Breast epithelium (tissue), 4 donors: ENCODE results near the gene KDM5B. TPM values are rescaled to one million over a fixed set of nuclear protein-coding genes. Genes with fewer than 3 reads are reported as not detected.

Experiments used
- DNase-seq, 2 donors: peaks; one replicate each; pipeline ENCODE4 v3.0.0-alpha.2; 2019; ENCODE audit warnings: low spot score in 2 of 2
- H3K27ac ChIP-seq, 2 donors: fragments of 200-600 bp; sonication (generic) in 1 of 2; one replicate each; pipeline ENCODE4 v1.5.1; 2016 to 2019; ENCODE audit warnings: mild to moderate bottlenecking in 1 of 2
- H3K27me3 ChIP-seq, 2 donors: fragments of 200-600 bp; sonication (generic) in 1 of 2; one replicate each; pipeline versions ENCODE4 v1.5.1 to v1.6.0; 2017 to 2019; ENCODE audit warnings: control low read depth in 1 of 2, mild to moderate bottlenecking in 1 of 2
- H3K36me3 ChIP-seq: fragments of 200-600 bp; one replicate; pipeline ENCODE4 v1.5.1; 2019
- H3K4me1 ChIP-seq, 2 donors: fragments of 200-600 bp; sonication (generic); one replicate each; pipeline ENCODE4 v1.5.1; 2016 to 2019; ENCODE audit warnings: control low read depth in 1 of 2
- H3K4me3 ChIP-seq, 3 donors: fragments of 200-600 bp; sonication (generic); 1 replicate in 2 of 3; 2 replicates in 1 of 3; pipeline ENCODE4 v1.5.1; 2016 to 2019; ENCODE audit warnings: mild to moderate bottlenecking in 3 of 3, moderate library complexity in 2 of 3
- H3K9me3 ChIP-seq, 2 donors: fragments of 200-600 bp; sonication (generic) in 1 of 2; one replicate each; pipeline ENCODE4 v1.5.1; 2016 to 2019; ENCODE audit warnings: control low read depth in 1 of 2
- CTCF ChIP-seq, 3 donors: fragments of 450-650 bp; IDR thresholded peaks; one replicate each; pipeline ENCODE4 v1.5.1; 2016 to 2017; ENCODE audit warnings: antibody characterized with exemption in 3 of 3, mild to moderate bottlenecking in 3 of 3, moderate library complexity in 3 of 3
- POLR2A ChIP-seq: fragments of 450-650 bp; IDR thresholded peaks from one replicate; pipeline ENCODE4 v1.6.1; 2016; ENCODE audit warnings: antibody characterized with exemption, mild to moderate bottlenecking, moderate library complexity
- POLR2AphosphoS5 ChIP-seq, 3 donors: sonication (generic); formaldehyde crosslinking; IDR thresholded peaks; one replicate each; pipeline ENCODE4 v1.6.1; 2017; ENCODE audit warnings: antibody characterized with exemption in 3 of 3
- intact Hi-C: fragments of 100-400 bp; cut with DNase I; formaldehyde crosslinking; loops from one replicate; pipeline ENCODE4 v1.15.1; 2023; ENCODE audit warnings: low total_unique reads
- total RNA-seq, 3 donors: library from RNA; depleted of rRNA; stranded (reverse); fragments of >200 nt; gene quantifications; one replicate each; pipeline ENCODE4 v1.1.0, GENCODE V29; 2016

KDM5B gene
- total RNA-seq, 3 donors from 2014 or later, result 37.6 to 122 (median 87.5) TPM

GRCh38 chr1:202762019-202762418 is 46.2 kb downstream of the KDM5B start:
- no peak for DNase-seq
- TF ChIP-seq CTCF (IDR thresholded peaks at IDR 0.05) (no peak), POLR2A (no peak), POLR2AphosphoS5 (IDR thresholded peaks at IDR 0.05) (no peak)
- Histone ChIP-seq H3K4me3 (no peak overlapping the region), H3K4me1 (no peaks in the 10 kb centered on the region), H3K27me3 (no peaks in the 10 kb centered on the region), H3K36me3 (peaks cover 8% of the 10 kb centered on the region), H3K9me3 (no peaks in the 10 kb centered on the region), H3K27ac (no peak overlapping the region)
- intact Hi-C loops, result no loop called here

- TF ChIP-seq POLR2AphosphoS5 (IDR thresholded peaks at IDR 0.05) (no peak), CTCF (IDR thresholded peaks at IDR 0.05) (no peak), POLR2A (no peak)
- no peak overlapping the region for H3K4me3 ChIP-seq
- no peaks in the 10 kb centered on the region for H3K4me1 ChIP-seq
- H3K36me3 ChIP-seq, result peaks cover 3% of the 10 kb centered on the region
- no peak for DNase-seq
- intact Hi-C loops, result no loop called here
- no peak overlapping the region for H3K27ac ChIP-seq
- no peaks in the 10 kb centered on the region for H3K27me3 ChIP-seq
- no peaks in the 10 kb centered on the region for H3K9me3 ChIP-seq
Measured at GRCh38 chr1:202760589-202760988, 47.6 kb downstream of the KDM5B start.

DNA sequence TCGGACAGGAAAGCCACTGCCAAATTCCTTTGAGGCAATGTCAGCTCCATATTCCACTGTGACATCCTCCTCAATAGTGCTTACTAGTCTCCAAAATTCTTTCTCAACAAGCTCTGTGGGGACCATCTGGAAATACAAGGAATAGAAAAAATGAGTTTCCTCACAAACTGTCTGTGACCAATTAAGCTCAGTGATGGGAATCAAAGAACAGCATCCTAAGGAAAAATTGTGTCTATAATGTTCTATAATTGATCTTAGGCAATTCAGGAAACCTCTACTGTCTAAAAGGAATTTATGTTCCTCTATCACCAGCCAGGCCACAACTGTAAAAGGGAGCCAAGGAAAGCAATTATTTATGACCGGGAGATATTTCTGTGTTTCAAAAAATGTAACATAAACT is 51.8 kb downstream of the KDM5B start:
- TF ChIP-seq POLR2AphosphoS5 (IDR thresholded peaks at IDR 0.05) (no peak), POLR2A (no peak), CTCF (IDR thresholded peaks at IDR 0.05) (no peak)

DNA sequence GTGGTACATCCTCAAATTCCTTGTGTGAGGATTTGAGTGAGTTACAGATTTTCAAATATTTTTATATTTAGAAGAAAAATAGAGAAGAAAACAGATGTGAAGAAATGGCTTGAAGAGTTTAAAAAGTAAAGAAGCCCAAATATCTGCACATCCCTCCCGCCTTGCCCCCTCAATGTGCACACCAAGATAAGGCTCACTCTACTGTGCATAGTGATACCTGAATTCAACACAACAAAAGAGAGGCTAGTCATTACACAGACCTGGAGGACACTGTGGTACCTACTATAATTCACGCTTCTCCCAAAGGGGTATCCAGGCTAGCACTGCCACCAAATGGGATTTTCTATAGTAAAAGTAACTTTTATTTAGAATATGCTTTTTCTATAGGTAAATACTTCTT is 53.9 kb downstream of the KDM5B start:
- H3K36me3 ChIP-seq, result peaks cover 28% of the 10 kb centered on the region

More for the DNA sequence above, 51.8 kb downstream of the KDM5B start:
- no peaks in the 10 kb centered on the region for H3K9me3 ChIP-seq
- intact Hi-C loops, result no loop called here
- no peak overlapping the region for H3K27ac ChIP-seq
- H3K4me1 ChIP-seq, result no peaks in the 10 kb centered on the region
- DNase-seq, result no peak
- no peaks in the 10 kb centered on the region for H3K27me3 ChIP-seq
- H3K36me3 ChIP-seq, result peaks cover 23% of the 10 kb centered on the region
- no peak overlapping the region for H3K4me3 ChIP-seq

GRCh38 chr1:202752774-202753173 is 55.4 kb downstream of the KDM5B start:
- H3K27me3 ChIP-seq, result no peaks in the 10 kb centered on the region
- H3K4me3 ChIP-seq, result no peak overlapping the region
- no peaks in the 10 kb centered on the region for H3K4me1 ChIP-seq
- intact Hi-C loops, result no loop called here
- no peaks in the 10 kb centered on the region for H3K9me3 ChIP-seq
- no peak overlapping the region for H3K27ac ChIP-seq
- TF ChIP-seq POLR2AphosphoS5 (IDR thresholded peaks at IDR 0.05), result no peak
- no peak for TF ChIP-seq CTCF (IDR thresholded peaks at IDR 0.05)
- no peak for TF ChIP-seq POLR2A
- DNase-seq, result no peak
- peaks cover 28% of the 10 kb centered on the region for H3K36me3 ChIP-seq

More for the DNA sequence above, 53.9 kb downstream of the KDM5B start:
- H3K4me3 ChIP-seq, result no peak overlapping the region
- no peak for DNase-seq
- TF ChIP-seq POLR2A (no peak), POLR2AphosphoS5 (IDR thresholded peaks at IDR 0.05) (no peak), CTCF (IDR thresholded peaks at IDR 0.05) (no peak)
- no peaks in the 10 kb centered on the region for H3K4me1 ChIP-seq
- H3K27ac ChIP-seq, result no peak overlapping the region
- no peaks in the 10 kb centered on the region for H3K9me3 ChIP-seq
- H3K27me3 ChIP-seq, result no peaks in the 10 kb centered on the region
- intact Hi-C loops, result no loop called here
